ENCODE data around the gene MPDU1. TPM values are rescaled to one million over a fixed set of nuclear protein-coding genes. Genes with fewer than 3 reads are reported as not detected.

The MPDU1 gene
- total RNA-seq, 6 experiments from 2014 or later: 59.2 to 91.2 (median 68.6) TPM

- peak; percentile 53 for TF ChIP-seq CTCF (IDR thresholded peaks at IDR 0.05)
- H3K9me3 Mint-ChIP-seq: no peaks in the 10 kb centered on the region
- H3K27ac Mint-ChIP-seq: peak within 1 kb of the TSS; percentile 36; the same call in 1 of the 2 replicates
- DNase-seq: no peak
- peaks cover 14% of the 10 kb centered on the region for H3K4me1 Mint-ChIP-seq (ENCODE audit: low read depth)
- H3K4me3 Mint-ChIP-seq: peak within 1 kb of the TSS; percentile 83
- no peaks in the 10 kb centered on the region; the same call in 1 of the 2 replicates for H3K36me3 Mint-ChIP-seq (ENCODE audit: low read depth)
- no peaks in the 10 kb centered on the region for H3K27me3 Mint-ChIP-seq (ENCODE audit: insufficient read depth)
These were observed 34.9 kb upstream of the MPDU1 start, which contains the start of gene TNFSF12 for GRCh38 chr17:7548585-7549400. Gene TNFSF12 (plus strand): TSS chr17:7549058. CDS start chr17:7549154, 96 bp downstream.

- DNase-seq: no peak
- TF ChIP-seq CTCF (IDR thresholded peaks at IDR 0.05): no peak
- peak overlapping the region; percentile 36; the same call in 1 of the 2 replicates for H3K27ac Mint-ChIP-seq
- H3K36me3 Mint-ChIP-seq (ENCODE audit: low read depth): no peaks in the 10 kb centered on the region; the same call in 1 of the 2 replicates
- H3K9me3 Mint-ChIP-seq: no peaks in the 10 kb centered on the region
- H3K4me1 Mint-ChIP-seq (ENCODE audit: low read depth): peaks cover 14% of the 10 kb centered on the region
- no peaks in the 10 kb centered on the region for H3K27me3 Mint-ChIP-seq (ENCODE audit: insufficient read depth)
- peak overlapping the region; percentile 77 for H3K4me3 Mint-ChIP-seq
These were observed 34.1 kb upstream of the MPDU1 start for GRCh38 chr17:7549401-7550055.

- H3K27me3 Mint-ChIP-seq (ENCODE audit: insufficient read depth): no peaks in the 10 kb centered on the region
- no peak overlapping the region for H3K4me3 Mint-ChIP-seq
- no peaks in the 10 kb centered on the region for H3K9me3 Mint-ChIP-seq
- no peak overlapping the region for H3K27ac Mint-ChIP-seq
- TF ChIP-seq CTCF (IDR thresholded peaks at IDR 0.05): no peak
- no peak for DNase-seq
- peaks cover 14% of the 10 kb centered on the region for H3K4me1 Mint-ChIP-seq (ENCODE audit: low read depth)
- H3K36me3 Mint-ChIP-seq (ENCODE audit: low read depth): no peaks in the 10 kb centered on the region; the same call in 1 of the 2 replicates
These were observed 33.3 kb upstream of the MPDU1 start for GRCh38 chr17:7550344-7550743.

- Mint-ChIP-seq H3K9me3 (no peaks in the 10 kb centered on the region), H3K36me3 (ENCODE audit: low read depth) (no peaks in the 10 kb centered on the region; the same call in 1 of the 2 replicates), H3K4me1 (ENCODE audit: low read depth) (peaks cover 14% of the 10 kb centered on the region), H3K27me3 (ENCODE audit: insufficient read depth) (peaks cover 4% of the 10 kb centered on the region; the same call in 1 of the 2 replicates), H3K4me3 (no peak overlapping the region), H3K27ac (no peak overlapping the region)
- DNase-seq: no peak
- no peak for TF ChIP-seq CTCF (IDR thresholded peaks at IDR 0.05)
These were observed 32.3 kb upstream of the MPDU1 start for GRCh38 chr17:7551396-7551795.

- no peak for TF ChIP-seq CTCF (IDR thresholded peaks at IDR 0.05)
- no peak overlapping the region for H3K27ac Mint-ChIP-seq
- H3K4me1 Mint-ChIP-seq (ENCODE audit: low read depth): peaks cover 14% of the 10 kb centered on the region
- H3K9me3 Mint-ChIP-seq: no peaks in the 10 kb centered on the region
- no peak overlapping the region for H3K4me3 Mint-ChIP-seq
- H3K36me3 Mint-ChIP-seq (ENCODE audit: low read depth): no peaks in the 10 kb centered on the region; the same call in 1 of the 2 replicates
- no peak for DNase-seq
- H3K27me3 Mint-ChIP-seq (ENCODE audit: insufficient read depth): peaks cover 5% of the 10 kb centered on the region; the same call in 1 of the 2 replicates
These were observed 31.0 kb upstream of the MPDU1 start for GRCh38 chr17:7552621-7553051.

All from HFFc6 (cell line).